Measurements from ENCODE around the gene COX4I1.

The COX4I1 gene

GRCh38 chr16:85785927-85786326 is 13.6 kb upstream of the COX4I1 start:
- no peak for DNase-seq (ENCODE audit: low read depth)
- no peak for TF ChIP-seq CTCF (IDR thresholded peaks at IDR 0.05; ENCODE audit: insufficient read depth, low read depth, low read length, missing control alignments)
- no peak overlapping the region for H3K4me3 ChIP-seq (ENCODE audit: low read depth, low read length)

GRCh38 chr16:85788819-85789218 is 10.7 kb upstream of the COX4I1 start:
- TF ChIP-seq CTCF (IDR thresholded peaks at IDR 0.05; ENCODE audit: insufficient read depth, low read depth, low read length, missing control alignments), result no peak
- no peak for DNase-seq (ENCODE audit: low read depth)
- no peak overlapping the region for H3K4me3 ChIP-seq (ENCODE audit: low read depth, low read length)

DNA sequence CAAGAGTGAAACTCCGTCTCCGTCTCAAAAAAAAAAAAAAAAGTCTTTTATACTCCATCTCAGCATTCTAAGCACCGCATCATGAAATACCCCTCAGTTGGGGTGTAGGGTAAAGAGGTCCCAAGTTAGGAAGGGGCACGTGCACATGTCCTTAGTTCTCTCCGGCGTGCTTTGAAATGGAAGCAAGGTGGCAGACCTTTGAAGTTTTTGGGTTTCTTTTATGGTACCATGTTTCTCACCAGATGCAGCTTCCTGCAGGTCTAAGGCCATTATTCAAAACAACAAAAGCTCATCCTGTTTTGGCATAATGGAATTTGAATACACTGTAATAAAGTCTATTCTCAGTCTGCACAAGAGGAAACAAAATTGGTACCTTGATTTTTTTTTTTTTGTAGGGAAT is 9.7 kb upstream of the COX4I1 start:
- no peak for DNase-seq (ENCODE audit: low read depth)
- H3K4me3 ChIP-seq (ENCODE audit: low read depth, low read length), result no peak overlapping the region
- no peak for TF ChIP-seq CTCF (IDR thresholded peaks at IDR 0.05; ENCODE audit: insufficient read depth, low read depth, low read length, missing control alignments)

DNA sequence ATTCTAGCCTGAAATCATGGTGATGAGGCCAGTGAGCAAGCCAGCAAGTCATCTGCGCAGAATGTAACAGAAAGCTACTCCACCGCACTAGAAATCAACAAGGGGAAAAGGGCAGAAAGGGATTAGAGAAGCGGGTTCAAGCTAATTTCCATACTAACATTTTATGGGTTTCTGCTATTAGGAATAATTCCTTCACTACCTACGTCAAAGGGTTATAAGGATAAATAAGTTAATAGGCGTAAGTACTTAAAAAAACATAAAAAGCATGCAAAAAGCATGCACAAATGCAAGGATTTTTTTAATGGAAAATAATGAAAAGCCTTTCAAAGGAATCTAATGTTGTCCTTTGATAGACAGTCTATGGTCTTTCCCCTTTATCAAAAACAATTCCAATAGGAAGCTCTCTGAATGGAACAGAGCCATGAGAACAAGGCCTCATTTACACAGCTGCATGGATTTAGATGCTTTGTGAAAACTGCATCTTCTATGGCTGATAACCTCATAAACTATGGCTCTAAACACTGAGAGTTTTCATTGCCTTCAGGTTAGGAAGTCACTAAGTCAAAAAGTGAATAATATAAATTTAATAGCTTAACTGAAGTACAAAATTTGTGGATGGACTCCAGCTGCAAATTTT is 5.7 kb upstream of the COX4I1 start:
- H3K4me3 ChIP-seq (ENCODE audit: low read depth, low read length), result no peak overlapping the region
- DNase-seq (ENCODE audit: low read depth), result no peak
- no peak for TF ChIP-seq CTCF (IDR thresholded peaks at IDR 0.05; ENCODE audit: insufficient read depth, low read depth, low read length, missing control alignments)

DNA sequence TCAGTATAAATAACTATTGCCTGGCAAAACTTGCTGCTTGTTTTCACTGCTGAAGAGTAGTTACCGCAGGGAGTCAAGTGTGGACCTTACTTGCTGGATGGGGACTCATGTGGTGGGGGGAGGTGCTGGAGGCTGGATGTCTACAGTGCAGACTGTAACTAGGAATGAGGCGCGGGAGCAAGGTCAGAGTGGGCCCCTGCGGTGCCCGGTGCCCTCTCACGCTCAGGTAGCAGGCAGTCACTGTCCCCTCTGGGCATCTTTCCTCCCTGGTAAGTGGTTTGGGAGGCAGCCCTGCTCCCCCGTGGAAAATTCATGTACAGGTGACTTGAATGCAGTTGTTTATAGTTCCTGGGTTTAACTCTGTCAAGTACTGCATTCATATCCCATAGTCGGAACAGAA is 4.8 kb upstream of the COX4I1 start:
- no peak overlapping the region for H3K4me3 ChIP-seq (ENCODE audit: low read depth, low read length)
- TF ChIP-seq CTCF (IDR thresholded peaks at IDR 0.05; ENCODE audit: insufficient read depth, low read depth, low read length, missing control alignments), result no peak
- DNase-seq (ENCODE audit: low read depth), result no peak

GRCh38 chr16:85796152-85796551 is 3.3 kb upstream of the COX4I1 start:
- no peak for TF ChIP-seq CTCF (IDR thresholded peaks at IDR 0.05; ENCODE audit: insufficient read depth, low read depth, low read length, missing control alignments)
- no peak for DNase-seq (ENCODE audit: low read depth)
- H3K4me3 ChIP-seq (ENCODE audit: low read depth, low read length), result no peak overlapping the region

GRCh38 chr16:85796599-85796998 is 2.9 kb upstream of the COX4I1 start:
- no peak overlapping the region for H3K4me3 ChIP-seq (ENCODE audit: low read depth, low read length)

More at GRCh38 chr16:85796599-85796998, 2.9 kb upstream of the COX4I1 start:
- DNase-seq (ENCODE audit: low read depth), result no peak
- TF ChIP-seq CTCF (IDR thresholded peaks at IDR 0.05; ENCODE audit: insufficient read depth, low read depth, low read length, missing control alignments), result no peak
